H7 (cell line): ENCODE results near the gene RETN. TPM values are rescaled to one million over a fixed set of nuclear protein-coding genes. Genes with fewer than 3 reads are reported as not detected.

ENCODE experiments used
- DNase-seq: peaks from one replicate; pipeline ENCODE4 v3.0.0; 2012
- H3K27me3 ChIP-seq: 2 replicates; pipeline ENCODE4 v1.6.0; 2011; ENCODE audit warnings: mild to moderate bottlenecking, low read length; ENCODE audit not compliant: control insufficient read depth, insufficient read depth
- H3K36me3 ChIP-seq: replicated peaks from 2 replicates; pipeline ENCODE4 v1.5.1; 2011; ENCODE audit warnings: low read length; ENCODE audit not compliant: control insufficient read depth, insufficient read depth
- H3K4me3 ChIP-seq: 2 replicates; pipeline ENCODE4 v1.5.1; 2011; ENCODE audit warnings: low read depth, mild to moderate bottlenecking, control low read depth, low read length, moderate library complexity; ENCODE audit not compliant: insufficient read depth
- total RNA-seq: library from RNA; depleted of rRNA; stranded (reverse); fragments of >200 nt; shearing (Covaris generic); gene quantifications from 2 replicates; pipeline ENCODE4 v1.2.3, GENCODE V29; 2014; rRNA removed

The RETN gene
- total RNA-seq, 1 experiment from 2014 or later: not detected

GRCh38 chr19:7715671-7716070 lies 46.8 kb downstream of the RETN start:
- no peaks in the 10 kb centered on the region for H3K27me3 ChIP-seq
- H3K36me3 ChIP-seq: no peaks in the 10 kb centered on the region
- DNase-seq: no peak
- H3K4me3 ChIP-seq: no peak overlapping the region

GRCh38 chr19:7716762-7717161 lies 47.9 kb downstream of the RETN start:
- Histone ChIP-seq H3K36me3 (no peaks in the 10 kb centered on the region), H3K4me3 (no peak overlapping the region), H3K27me3 (no peaks in the 10 kb centered on the region)
- no peak for DNase-seq

GRCh38 chr19:7718668-7719067 lies 49.8 kb downstream of the RETN start:
- Histone ChIP-seq H3K36me3 (no peaks in the 10 kb centered on the region), H3K4me3 (no peak overlapping the region), H3K27me3 (no peaks in the 10 kb centered on the region)
- no peak for DNase-seq

Other genes with a start within 250 kb of the RETN start
- 2.4 and 3.5 TPM in 2 replicates for gene PEX11G, start 180.0 kb upstream of the RETN start, total RNA-seq
- 52.1 and 54.8 TPM in 2 replicates for gene ZNF358, start 152.9 kb upstream of the RETN start, total RNA-seq
- 6.8 and 6.9 TPM in 2 replicates for gene MCOLN1, start 146.4 kb upstream of the RETN start, total RNA-seq
- 87.4 and 114 TPM in 2 replicates for gene PNPLA6, start 133.3 kb upstream of the RETN start, total RNA-seq
- 7.3 and 8.2 TPM in 2 replicates for gene CAMSAP3, start 73.2 kb upstream of the RETN start, total RNA-seq
- gene XAB2, start 39.5 kb upstream of the RETN start, total RNA-seq: 79.6 and 81.1 TPM in 2 replicates
- 24.0 and 27.7 TPM in 2 replicates for gene PET100, start 39.3 kb upstream of the RETN start, total RNA-seq
- gene PCP2, start 35.3 kb upstream of the RETN start, total RNA-seq: not detected in 2 replicates
- 17.3 and 25.9 TPM in 2 replicates for gene STXBP2, start 31.9 kb upstream of the RETN start, total RNA-seq
- gene MCEMP1, start 8.0 kb downstream of the RETN start, total RNA-seq: not detected in 2 replicates
- 92.2 and 137 TPM in 2 replicates for gene TRAPPC5, start 11.8 kb downstream of the RETN start, total RNA-seq
- gene FCER2, start 33.1 kb downstream of the RETN start, total RNA-seq: not detected in 2 replicates
- not detected in 2 replicates for gene CLEC4G, start 63.1 kb downstream of the RETN start, total RNA-seq
- not detected in 2 replicates for gene CD209, start 78.5 kb downstream of the RETN start, total RNA-seq
- not detected in 2 replicates for gene CLEC4M, start 94.2 kb downstream of the RETN start, total RNA-seq
- 3.5 and 5.0 TPM in 2 replicates for gene EVI5L, start 161.2 kb downstream of the RETN start, total RNA-seq
- 0.14 and 0.22 TPM in 2 replicates for gene PRR36, start 205.3 kb downstream of the RETN start, total RNA-seq
- gene LRRC8E, start 219.5 kb downstream of the RETN start, total RNA-seq: 1.6 and 4.0 TPM in 2 replicates
- 21.1 and 24.3 TPM in 2 replicates for gene MAP2K7, start 234.8 kb downstream of the RETN start, total RNA-seq
- gene TGFBR3L, start 245.8 kb downstream of the RETN start, total RNA-seq: 1.7 TPM in 1 of 2 replicates, not detected in the other